ENCODE results near the gene C14orf180.
A peak's percentile ranks its signal among the peaks of the same experiment; 100 is the strongest.
"Not testable (repeated sequence)": the region's sequence is repeated elsewhere in the genome, so short reads cannot be mapped to it uniquely, and the experiment has no call there.

The C14orf180 gene

DNA sequence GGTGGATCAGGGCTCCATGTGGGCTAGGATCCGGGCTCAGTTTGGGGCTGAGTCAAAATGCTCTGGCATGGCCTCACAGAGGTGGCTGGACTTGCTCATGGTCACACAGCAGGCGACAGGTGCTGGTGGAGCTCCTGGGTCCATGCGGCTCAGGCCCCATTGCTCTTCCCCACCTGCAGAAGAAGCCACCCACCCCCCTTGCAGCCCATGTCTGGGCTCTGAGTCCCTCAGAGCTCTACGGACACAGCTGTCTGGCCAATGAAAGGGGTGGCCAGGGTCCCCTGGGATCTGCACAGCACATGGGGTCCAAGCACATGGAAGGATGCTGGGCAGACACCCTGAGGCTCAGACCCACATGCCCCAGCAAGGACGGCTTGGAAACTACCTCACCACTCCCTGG, 17.0 kb upstream of the C14orf180 start:
- DNase-seq = no peak

DNA sequence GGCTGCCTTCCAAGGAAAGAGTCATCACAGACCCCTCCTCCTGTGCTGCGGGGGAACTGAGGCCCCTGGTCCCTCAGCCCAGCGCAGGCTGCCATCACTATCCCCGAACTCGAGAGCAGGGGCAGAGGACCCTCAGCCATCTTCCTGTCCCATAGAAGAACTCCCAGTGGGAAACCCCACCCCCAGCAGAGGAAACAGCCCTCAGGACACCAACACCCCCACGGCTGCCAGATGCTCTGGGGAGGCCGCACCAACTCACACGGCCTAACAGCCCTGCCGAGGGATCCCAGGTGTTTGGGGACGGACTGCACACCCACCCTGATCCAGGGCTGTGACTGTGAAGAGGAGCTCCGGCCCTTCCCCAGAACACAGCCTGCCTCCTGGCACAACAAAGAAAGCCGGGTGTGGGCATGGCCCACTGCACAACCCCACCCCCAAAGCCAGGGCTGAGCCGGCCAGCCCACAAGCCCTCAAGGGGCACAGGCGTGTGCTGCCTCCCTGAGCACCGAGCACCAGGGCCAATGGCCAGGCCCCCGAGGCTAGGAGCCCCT, 16.3 kb upstream of the C14orf180 start:
- DNase-seq = no peak

DNA sequence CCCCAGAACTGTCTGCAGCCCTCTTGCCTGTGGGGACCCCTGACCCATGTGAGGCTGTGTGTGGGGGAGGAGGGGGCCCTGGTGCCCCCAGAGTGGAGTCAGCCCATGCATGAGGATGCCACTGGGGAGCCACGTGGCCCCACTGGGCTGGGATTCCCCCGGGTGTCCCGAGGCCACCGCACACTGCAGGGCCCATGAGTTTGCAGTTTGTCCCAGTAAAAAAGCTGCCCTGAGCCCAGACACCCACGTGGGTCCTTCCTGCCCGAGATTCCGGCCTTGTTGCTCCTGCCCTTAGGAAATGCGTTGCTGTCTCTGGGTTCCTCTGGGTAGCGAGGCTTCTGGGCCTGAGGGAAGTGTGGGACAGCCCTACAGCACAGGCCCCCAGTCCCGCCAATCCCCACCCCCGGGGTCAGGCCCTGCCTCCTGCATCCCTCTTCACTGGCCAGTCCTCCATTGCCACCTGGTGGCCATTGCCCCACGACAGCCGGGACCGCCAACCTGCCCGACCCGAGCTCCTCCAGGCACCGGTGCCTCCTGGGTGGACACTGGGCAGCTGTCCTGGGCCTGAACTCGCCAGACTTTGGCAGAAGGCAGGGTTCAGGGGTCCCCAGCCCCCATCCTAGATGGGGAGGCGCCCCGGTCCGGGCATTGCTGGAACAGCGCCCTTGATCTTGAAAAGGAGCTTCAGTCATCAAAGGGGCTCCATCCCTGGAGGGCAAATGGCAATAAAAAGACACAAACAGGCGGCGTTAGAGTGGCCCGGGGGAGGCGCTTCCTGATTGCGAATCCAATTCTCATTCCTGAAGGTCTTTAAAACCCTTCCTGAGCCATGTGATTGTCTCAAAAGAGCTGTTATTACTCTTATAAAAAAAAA, 15.6 kb upstream of the C14orf180 start:
- DNase-seq = peak; percentile 40

DNA sequence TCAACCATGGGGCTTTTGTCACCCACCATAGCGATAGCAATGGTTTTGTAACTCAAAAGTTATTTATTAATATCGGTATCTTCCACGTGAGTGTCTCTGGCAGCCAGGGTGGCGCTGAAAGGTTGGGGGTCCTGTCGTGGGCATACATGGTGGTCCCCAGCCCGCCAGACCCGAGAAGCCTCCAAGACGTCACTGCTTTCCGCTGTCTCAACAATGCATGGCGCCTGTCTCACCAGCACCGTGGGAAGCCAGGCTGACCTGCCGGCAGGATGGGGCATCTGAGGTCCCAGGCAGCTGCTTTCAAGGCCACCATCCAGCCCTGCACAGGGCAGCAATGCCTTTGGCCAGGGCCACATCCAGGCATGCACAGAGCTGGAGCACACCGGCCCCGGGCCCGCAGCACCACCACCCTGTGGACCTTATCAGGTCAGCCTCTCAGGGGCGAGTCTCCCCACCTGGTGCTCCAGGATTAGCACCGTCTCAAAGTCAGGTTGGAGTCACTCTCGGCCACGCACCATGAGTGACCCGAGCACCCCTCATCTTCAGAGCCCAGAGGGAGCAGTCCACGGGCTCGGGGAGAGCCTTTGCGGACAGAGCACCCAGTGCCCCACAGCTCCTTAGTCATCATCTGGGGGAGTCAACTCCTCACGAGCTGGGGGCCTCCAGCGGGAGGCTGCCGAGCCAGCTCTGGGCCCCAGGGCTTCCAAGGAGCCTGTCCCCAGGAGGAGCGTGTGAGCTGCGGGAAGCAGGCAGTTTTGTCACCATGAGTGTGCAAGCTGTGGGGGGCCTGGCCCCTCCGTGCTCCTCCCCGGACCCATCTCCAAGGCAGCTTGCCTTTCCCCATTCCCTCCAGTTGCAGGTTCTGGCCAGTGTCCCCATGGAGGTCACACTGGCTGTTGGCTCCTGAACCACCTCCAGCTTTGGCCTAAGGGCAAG, 14.6 kb upstream of the C14orf180 start:
- DNase-seq = no peak

DNA sequence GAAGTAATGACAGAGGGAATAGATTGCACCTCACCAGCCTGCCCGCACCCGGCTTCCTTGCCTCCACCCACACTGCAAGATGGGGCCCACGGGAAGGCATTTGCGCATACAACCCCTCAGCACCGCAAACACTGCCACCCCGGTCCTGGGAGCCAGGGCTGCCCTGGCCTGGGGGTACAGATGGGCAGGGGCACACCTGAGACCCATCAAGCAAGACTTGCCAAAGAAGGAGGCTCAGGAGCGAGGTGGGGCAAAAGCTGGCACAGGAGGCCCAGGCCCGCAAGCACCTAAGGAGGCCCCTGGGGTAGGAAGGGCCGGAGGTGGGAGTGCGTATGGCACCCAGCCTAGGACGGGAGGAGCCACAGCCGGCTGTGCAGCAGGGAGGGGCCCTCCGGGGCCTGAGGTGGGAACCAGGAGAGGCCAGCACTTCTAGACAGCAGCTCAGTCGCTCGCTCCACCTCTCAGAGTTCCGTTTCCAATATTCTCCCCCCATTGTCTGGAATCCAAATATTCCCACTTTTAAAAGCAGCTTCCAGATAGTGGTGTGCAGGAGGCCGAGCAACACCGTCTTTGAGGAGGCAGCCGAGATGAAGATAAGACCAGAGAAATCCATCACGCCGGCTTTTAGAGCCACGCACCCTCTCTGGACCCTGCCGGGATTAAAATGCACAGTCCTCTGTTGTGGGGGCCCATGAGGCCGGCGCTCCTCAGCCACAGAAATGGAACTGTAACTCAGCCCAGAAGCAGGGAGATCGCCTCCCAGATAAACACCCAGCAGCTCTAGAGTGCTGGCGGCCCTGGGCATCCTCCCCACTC, 12.2 kb upstream of the C14orf180 start:
- DNase-seq = no peak

DNA sequence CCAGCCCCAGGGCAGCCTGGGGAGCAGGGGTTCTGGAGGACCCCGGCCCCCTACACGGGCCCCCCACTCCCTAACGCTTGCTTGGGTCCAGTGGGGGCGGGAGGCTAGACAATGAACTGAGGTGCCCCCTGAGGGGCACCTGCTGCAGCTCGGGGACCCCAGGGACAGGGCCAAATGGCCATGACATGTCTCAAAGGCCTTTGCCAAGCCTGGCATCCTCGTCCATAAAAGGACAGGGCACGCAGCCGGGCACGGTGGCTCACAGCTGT, 11.7 kb upstream of the C14orf180 start:
- no peak for DNase-seq

DNA sequence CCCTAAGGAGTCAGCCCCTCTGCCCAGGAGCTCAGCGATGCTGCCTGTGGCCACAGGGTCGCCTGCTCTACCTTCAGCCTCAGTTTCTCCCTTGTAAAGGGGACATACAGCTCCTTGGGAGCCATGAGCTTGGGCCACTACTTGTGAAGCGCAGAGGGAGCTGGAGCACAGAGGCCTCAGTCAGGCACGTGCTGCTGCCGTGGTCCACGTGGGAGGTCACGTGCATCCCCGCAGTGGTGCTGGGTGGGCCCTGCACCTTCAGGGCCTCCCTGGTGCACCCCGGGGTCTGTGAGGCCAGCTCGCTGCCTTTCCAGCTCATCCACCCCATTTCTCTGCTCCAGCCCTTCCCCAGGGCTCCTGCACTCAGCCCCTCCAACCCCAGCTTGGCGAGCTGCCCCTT, 10.9 kb upstream of the C14orf180 start:
- DNase-seq = no peak

DNA sequence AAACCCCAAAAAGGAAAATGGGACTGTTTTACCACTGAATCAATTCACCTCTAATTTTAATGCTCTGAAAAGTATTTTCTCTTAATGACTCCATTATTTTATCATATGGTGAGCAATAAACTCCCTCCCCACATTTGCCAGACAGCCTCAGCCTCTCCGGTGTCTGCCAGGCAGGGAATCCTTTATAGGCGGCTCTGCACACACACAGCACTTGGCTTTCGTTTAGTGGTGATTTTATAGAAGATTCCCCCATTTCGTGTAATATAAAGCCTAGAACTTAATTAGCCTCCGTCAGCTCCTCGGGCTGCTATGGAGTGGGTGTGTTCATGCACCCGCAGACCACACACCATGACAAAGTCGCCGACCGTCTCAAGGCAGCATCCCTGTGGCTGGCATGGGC, 10.1 kb upstream of the C14orf180 start:
- no peak for DNase-seq

DNA sequence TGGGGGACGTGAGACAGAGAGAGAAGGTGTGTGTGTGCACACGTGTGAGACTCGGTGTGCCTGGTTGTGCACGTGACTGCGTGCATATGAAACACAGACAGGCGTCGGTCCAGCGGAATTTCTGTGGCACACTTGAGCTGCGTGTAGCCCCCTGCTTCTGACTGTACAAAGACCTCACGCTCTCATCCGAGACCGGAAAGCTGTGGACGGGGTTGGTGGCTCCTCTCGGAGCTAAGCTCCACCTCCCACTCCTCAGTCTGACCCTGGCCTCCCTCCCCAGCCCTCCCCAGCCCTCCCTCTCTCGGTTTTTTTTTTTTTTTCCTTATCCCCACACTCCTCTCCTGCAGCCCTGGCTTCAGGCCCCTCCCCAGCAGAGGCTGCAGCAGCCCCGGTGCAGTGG, 8.3 kb upstream of the C14orf180 start:
- DNase-seq = no peak

DNA sequence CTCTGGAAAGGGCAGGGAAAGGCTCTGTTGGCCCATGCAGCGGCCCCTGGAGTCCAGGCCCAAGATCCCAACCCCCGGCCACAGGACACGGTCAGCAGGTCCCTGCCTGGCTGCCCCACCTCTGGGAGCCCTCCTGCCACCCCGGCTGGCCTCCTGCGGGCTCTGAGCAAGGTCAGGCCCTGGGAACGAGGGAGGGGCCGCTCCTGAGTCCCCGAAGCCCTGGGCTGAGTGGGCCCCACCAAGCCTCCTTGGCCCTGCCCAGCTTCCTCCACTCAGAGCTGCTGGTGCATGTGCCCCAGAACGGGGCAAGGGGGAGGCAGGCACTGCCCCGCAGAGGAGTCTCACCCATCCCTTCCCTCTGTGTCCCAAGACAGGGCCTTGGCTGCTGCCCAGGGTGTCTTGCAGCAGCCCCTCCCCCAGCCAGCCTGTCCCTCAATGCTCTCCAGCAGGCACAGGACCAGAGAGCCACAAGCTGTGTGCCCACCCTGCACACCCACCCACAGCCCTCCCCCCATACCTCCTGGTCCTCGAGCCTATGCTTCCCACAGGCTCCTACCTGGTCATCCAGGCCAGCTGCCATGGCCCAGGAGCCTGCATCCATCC, 7.4 kb upstream of the C14orf180 start:
- no peak for DNase-seq

DNA sequence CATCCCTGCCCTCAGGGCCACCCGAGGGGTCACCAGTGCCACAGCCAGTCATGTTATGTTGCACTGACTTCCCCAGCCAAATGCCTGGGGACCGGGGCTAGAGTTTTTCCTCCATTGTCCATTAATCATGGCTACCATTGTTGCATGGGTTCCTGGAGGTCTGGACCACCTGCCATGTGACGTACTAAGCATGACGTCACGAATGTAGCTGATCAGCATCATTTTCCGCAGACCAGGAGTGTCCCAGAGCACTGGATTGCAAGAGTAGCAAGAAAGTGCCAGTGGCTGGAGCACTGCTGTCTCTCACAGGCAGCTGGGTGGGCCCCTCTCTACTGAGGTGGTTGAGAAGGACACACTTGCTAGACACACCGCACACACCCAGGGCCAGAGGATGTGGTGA, 6.9 kb upstream of the C14orf180 start:
- DNase-seq = no peak

DNA sequence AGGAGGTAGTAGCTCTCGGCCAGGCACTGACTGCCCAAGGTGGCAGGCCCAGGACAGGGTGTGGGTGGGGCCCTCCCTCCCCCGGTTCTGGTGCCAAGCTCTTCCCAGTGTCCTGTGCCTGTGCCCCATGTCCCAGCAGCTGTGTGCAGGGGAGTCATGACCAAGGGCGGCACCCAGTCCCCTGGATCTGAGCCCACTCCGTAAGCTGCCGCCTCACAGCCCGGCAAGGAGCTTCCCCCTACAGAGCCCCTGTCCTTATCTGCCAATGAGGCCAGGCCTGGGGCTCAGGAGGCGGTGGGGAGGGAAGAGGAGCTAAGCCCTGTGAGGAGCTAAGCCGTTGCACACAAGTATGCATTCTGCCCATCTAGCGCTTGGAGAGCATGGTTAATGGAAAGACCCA, 5.6 kb upstream of the C14orf180 start:
- DNase-seq = no peak

DNA sequence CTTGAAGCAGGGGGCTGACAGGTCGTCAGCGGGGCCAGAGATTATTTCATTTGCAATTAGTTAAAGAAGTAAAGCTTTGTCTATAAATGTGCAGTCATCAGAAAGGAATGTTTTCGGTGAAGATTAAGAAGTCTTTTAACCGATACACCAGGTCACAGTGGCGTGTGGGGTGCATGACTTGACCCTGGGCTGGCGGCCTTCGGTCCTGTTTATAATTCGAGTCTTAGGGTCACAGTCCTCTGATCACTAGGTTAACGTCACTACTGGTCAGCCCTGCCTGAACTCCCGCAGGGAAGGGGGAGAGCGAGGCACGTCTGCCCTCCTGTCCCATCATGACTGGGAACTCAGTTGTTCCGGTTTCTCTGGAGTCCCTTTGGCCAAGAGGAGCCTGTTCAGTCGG, 5.0 kb upstream of the C14orf180 start:
- no peak for DNase-seq

DNA sequence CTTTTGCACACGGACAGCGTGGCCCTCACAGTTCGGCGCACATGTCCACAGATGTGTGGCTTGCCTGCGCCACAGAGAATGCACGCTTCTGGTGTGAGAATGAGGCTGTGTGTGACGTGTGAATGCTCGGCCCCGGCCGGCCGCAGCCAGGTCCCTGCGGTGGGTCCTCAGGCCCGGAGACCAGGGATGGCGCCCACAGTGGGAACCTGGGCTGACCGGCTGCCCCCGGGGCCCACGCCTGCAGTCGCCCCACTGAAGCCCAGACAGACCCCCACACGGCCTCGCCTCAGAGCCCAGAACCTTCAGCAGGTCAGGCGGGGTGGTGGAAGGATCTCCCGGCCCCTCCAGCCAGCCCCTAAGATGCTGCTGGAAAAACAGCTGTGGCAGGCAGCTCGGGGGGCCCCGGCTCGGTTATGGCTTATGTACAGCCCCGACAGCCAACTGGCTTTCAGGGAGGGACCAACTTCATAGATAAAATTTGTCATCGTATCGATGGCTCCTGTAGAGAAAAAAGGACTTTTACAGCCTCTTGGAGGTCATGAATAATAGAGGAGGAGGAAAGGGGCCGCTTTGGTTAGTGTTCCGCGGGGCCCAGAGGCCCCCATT, 4.5 kb upstream of the C14orf180 start:
- DNase-seq = no peak

DNA sequence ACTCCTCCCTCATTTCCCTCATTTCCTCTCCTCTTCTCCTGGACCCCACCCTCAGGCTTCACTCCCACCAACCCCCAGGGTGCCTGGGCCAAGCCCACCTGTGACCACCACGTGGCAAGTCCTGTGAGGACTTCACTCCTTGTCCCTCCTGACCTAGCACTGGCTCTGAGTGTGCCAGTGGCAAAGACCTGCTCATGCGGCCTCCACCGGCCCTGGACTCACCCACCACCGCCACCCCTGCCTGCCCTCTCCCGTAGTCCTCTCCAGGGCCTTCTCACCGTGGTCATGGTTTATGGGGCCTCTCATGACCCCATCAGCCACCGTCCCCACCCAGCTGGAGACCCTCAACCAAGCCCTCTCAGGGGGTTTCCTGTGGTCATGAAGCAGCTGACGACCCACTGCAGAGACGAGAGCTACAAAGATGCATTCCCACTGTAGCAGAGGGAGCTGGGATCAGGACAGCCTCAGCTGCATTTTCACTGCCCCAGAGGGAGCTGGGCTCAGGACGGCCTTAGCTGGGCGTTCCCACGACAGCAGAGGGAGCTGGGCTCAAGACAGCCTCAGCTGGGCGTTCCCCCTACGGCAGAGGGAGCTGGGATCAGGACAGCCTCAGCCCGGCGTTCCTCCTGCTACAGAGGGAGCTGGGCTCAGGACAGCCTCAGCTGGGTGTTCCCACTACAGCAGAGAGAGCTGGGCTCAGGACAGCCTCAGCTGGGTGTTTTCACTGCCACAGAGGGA, 3.2 kb upstream of the C14orf180 start:
- DNase-seq = no peak

DNA sequence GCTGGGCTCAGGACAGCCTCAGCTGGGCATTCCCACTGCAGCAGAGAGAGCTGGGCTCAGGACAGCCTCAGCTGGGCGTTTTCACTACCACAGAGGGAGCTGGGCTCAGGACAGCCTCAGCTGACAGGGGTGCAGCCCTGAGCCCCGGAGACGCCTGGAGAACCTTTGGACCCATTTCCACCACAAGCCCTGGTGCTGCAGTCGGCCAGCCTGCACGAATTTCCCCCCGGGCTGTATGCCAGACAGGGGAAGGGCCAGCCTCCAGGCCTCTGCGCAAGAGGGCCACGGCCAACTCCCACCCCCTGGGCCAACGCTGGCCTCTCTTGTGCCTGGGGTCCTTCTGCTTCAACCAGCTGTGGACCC, 2.6 kb upstream of the C14orf180 start:
- no peak for DNase-seq

DNA sequence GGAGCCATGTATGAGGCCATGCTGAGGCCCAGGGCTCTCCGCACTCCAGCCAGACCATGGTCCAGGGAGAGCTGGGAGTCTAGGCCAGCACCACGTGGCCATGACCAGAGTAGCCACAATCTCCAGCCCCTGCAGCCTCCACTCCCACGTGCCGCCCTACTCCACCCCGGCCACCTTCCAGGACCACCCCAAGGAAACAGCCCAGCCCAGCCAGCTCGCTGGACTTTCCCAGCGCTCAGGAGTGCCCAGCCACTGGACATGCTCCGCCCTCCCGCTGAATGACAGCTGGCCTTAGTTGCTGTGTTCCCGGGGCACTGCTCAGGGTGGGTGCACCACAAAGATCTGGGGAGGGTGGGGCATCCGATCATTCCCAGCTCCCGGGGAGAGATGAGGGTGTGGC, 2.1 kb upstream of the C14orf180 start:
- no peak for DNase-seq

DNA sequence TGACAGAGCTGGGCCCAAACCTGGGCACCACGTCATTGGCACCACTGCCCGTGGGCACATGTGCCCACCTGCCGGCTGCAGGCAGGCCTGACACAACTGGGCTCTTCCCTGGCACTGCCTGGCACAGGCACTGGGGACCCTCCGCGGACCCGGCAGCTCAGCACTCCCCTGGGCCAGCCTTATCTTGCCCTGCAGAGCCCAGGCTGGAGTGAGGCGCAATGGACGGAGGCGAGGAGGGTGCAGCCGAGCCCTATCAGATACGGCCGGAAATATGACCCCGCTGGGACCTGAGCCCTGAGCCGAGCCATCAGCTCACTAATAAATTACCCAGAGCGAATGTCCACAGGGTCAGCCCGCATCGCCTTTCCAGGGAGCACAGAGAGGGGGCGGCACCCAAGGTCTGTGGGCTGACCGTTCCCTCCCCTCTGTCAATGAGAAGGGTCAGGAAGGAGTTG, 1.7 kb upstream of the C14orf180 start:
- no peak for DNase-seq

DNA sequence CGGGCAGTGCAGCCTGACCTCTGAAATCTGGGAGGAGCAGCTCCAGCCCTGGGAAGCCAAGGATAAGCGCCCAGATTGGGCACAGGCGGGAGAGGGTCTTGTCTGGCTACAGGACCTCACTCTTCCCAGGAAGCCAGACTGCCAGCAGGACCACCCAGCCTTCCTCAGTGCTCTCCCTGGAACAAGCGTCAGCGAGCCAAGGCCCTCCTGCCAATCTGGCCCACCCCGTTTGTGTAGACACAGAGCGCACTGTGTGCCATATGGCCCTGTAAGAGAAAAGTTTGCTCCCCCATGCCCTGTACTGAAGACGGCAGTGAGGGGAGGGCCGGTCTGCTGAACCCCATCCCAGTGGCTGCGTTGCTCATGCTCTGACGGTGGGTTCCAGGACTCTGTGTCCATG, 1.2 kb upstream of the C14orf180 start:
- DNase-seq = no peak

DNA sequence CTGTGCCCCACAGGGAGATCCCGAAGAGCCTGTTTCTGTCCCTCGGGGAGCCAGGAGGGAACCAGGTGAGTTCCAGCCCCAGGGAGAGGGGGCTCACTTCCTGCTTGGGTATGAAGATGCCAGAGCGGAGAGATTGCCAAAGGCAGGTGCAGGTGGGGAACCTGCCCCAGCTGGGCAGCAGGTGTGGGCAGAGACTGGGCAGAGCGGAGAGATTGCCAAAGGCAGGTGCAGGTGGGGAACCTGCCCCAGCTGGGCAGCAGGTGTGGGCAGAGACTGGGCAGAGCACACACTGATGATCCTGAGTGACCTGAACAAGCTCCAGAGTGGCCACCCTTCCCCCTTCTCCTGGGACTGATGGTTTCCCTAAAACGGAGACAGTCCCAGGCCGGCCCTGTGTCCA, 375 bp downstream of the C14orf180 start:
- not testable (repeated sequence) for DNase-seq

DNA sequence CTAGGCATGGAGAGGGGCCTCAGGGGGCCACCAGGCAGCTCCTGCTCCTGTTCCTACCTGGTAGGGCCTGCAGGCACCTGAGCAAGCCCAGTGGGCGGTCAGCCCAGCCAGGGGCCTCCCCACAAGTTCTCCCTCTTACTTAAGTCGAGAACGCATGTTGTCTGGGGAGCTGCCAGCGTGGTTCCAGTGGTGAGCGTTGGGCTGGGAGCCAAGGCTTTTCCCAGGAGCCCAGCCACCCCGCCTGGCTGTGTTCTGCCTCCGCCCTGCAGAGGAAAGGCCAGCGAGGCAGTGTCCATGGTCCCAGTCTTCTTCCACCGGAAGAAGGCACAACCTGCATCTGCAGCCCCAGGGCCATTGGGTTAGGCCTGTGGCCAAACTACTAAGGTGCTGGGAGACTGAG, 1.4 kb downstream of the C14orf180 start:
- DNase-seq = no peak

DNA sequence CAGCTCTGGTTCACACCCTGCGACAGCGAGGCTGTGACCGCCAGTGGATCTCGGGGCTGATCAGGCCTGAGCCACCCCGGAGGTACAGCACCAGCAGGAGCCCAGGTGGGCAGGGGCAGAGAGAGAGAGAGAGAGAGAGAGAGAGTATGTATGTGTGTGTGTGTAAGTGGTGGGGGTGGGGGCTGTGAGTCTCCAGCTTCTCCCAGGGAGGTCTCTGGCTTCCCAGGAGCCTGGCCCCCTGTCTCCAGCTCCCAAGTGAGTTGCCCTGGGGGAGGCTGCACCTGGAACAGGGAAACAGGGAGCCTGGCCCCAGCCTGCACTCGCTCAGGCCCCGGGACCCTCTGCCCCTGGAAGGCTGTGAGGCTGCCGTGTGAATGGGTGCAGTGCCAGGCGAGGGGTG, 2.0 kb downstream of the C14orf180 start:
- no peak for DNase-seq

All from GDM1 (cell line).